Vagina (tissue), 2 donors: ENCODE results near the gene KAZN.

Experiments used
- POLR2A ChIP-seq, 2 donors: fragments of 450-650 bp; IDR thresholded peaks; one replicate each; pipeline ENCODE4 v1.6.1; 2017; ENCODE audit warnings: antibody characterized with exemption in 2 of 2, mild to moderate bottlenecking in 2 of 2, moderate library complexity in 2 of 2
- POLR2AphosphoS5 ChIP-seq, 2 donors: sonication (generic); formaldehyde crosslinking; IDR thresholded peaks; one replicate each; pipeline ENCODE4 v1.9.0; 2017; ENCODE audit warnings: antibody characterized with exemption in 2 of 2, mild to moderate bottlenecking in 2 of 2, low read depth in 1 of 2; ENCODE audit not compliant: insufficient read depth in 1 of 2
- TF ChIP-seq, protein P1 (sequence below), 3 experiments: fragments of 450-650 bp in 2 of 3; fragments of 200-600 bp in 1 of 3; sonication (generic) in 1 of 3; IDR thresholded peaks; one replicate each; pipeline ENCODE4 v1.5.1; 2017 to 2019; ENCODE audit warnings: antibody characterized with exemption in 3 of 3, mild to moderate bottlenecking in 2 of 3, moderate library complexity in 2 of 3

DNA sequence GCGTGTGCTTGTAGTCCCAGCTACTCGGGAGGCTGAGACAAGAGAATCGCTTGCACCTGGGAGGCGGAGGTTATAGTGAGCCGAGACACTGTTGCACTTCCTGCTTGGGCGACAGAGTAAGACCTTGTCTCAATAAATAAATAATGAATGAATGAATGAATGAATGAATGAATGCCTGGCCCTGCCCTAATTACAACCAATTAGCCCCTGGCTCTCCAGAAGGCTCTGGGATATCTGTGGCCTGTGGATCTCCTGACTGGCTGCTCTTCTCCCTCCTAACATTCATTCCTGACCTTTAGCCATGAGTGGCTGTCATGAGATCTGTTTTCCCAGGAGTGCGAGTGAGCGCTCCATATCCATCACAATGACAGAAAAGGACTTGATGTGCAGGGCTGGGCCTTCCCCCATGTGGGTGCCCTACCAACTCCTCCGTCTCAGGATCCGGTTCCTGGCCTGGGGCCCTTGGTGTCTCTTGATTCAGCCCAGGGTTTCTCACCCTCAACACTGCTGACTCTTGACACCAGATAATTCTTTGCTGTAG lies 311.5 kb downstream of the KAZN start:
- TF ChIP-seq, protein P1, sequence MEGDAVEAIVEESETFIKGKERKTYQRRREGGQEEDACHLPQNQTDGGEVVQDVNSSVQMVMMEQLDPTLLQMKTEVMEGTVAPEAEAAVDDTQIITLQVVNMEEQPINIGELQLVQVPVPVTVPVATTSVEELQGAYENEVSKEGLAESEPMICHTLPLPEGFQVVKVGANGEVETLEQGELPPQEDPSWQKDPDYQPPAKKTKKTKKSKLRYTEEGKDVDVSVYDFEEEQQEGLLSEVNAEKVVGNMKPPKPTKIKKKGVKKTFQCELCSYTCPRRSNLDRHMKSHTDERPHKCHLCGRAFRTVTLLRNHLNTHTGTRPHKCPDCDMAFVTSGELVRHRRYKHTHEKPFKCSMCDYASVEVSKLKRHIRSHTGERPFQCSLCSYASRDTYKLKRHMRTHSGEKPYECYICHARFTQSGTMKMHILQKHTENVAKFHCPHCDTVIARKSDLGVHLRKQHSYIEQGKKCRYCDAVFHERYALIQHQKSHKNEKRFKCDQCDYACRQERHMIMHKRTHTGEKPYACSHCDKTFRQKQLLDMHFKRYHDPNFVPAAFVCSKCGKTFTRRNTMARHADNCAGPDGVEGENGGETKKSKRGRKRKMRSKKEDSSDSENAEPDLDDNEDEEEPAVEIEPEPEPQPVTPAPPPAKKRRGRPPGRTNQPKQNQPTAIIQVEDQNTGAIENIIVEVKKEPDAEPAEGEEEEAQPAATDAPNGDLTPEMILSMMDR (IDR thresholded peaks at IDR 0.05): no peak
- TF ChIP-seq POLR2A (IDR thresholded peaks at IDR 0.05) (no peak), POLR2AphosphoS5 (IDR thresholded peaks at IDR 0.05; ENCODE audit: insufficient read depth in 1 of 2, low read depth in 1 of 2) (no peak)
